Measurements from ENCODE around the gene SLC16A11. TPM values are rescaled to one million over a fixed set of nuclear protein-coding genes. Genes with fewer than 3 reads are reported as not detected.
A peak's percentile ranks its signal among the peaks of the same experiment; 100 is the strongest.

Gene SLC16A11
- total and polyA plus RNA-seq, 9 of the 15 experiments (the other 6 are each of a cell fraction or from before 2014, with no cell fraction given), result not detected

- no peak for TF ChIP-seq CHD7 (IDR thresholded peaks at IDR 0.05; ENCODE audit: low read depth, low read length)
- TF ChIP-seq, protein P1, sequence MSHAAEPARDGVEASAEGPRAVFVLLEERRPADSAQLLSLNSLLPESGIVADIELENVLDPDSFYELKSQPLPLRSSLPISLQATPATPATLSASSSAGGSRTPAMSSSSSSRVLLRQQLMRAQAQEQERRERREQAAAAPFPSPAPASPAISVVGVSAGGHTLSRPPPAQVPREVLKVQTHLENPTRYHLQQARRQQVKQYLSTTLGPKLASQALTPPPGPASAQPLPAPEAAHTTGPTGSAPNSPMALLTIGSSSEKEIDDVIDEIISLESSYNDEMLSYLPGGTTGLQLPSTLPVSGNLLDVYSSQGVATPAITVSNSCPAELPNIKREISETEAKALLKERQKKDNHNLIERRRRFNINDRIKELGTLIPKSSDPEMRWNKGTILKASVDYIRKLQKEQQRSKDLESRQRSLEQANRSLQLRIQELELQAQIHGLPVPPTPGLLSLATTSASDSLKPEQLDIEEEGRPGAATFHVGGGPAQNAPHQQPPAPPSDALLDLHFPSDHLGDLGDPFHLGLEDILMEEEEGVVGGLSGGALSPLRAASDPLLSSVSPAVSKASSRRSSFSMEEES (CRISPR knock-in tag; IDR thresholded peaks at IDR 0.05), result no peak
- no peak for TF ChIP-seq SREBF2 (CRISPR knock-in tag; IDR thresholded peaks at IDR 0.05)
- TF ChIP-seq, protein P2, sequence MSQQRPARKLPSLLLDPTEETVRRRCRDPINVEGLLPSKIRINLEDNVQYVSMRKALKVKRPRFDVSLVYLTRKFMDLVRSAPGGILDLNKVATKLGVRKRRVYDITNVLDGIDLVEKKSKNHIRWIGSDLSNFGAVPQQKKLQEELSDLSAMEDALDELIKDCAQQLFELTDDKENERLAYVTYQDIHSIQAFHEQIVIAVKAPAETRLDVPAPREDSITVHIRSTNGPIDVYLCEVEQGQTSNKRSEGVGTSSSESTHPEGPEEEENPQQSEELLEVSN (IDR thresholded peaks at IDR 0.05; ENCODE audit: borderline replicate concordance in 1 of 2, extremely low read depth in 1 of 2, insufficient read depth in 1 of 2, insufficient read length in 1 of 2, low read depth in 1 of 2, low read length in 1 of 2, poor library complexity in 1 of 2, severe bottlenecking in 1 of 2), result peak; percentile 76 to 87
- no peak for TF ChIP-seq ARID3A (IDR thresholded peaks at IDR 0.05; ENCODE audit: borderline replicate concordance, low read depth, low read length)
- no peak for TF ChIP-seq KDM1A (IDR thresholded peaks at IDR 0.05)
These were observed 20.1 kb downstream of the SLC16A11 start (continued) for GRCh38 chr17:7023576-7024401.
